HG02571 (cell line): ENCODE results near the gene EXOC7.
"Not testable (repeated sequence)": the region's sequence is repeated elsewhere in the genome, so short reads cannot be mapped to it uniquely, and the experiment has no call there.

ENCODE experiments used
- ATAC-seq: cut with Tn5 transposase; IDR thresholded peaks from one replicate; pipeline ENCODE4 v1.9.1; 2021; ENCODE audit warnings: mild to moderate bottlenecking, moderate library complexity; ENCODE audit not compliant: unreplicated experiment

The EXOC7 gene

GRCh38 chr17:76048025-76048605 lies 55.5 kb downstream of the EXOC7 start:
- no peak for ATAC-seq

GRCh38 chr17:76046064-76046463 lies 57.5 kb downstream of the EXOC7 start:
- no peak for ATAC-seq

- ATAC-seq, result not testable (repeated sequence)
Observed at GRCh38 chr17:76044475-76045007, 59.0 kb downstream of the EXOC7 start.

- ATAC-seq, result not testable (repeated sequence)
Observed at GRCh38 chr17:76042868-76043267, 60.7 kb downstream of the EXOC7 start.

- no peak for ATAC-seq
Observed at GRCh38 chr17:76040376-76040775, 63.2 kb downstream of the EXOC7 start.

- no peak for ATAC-seq
Observed at GRCh38 chr17:76039121-76039520, 64.5 kb downstream of the EXOC7 start.

- ATAC-seq, result no peak
Observed at GRCh38 chr17:76038050-76038449, 65.5 kb downstream of the EXOC7 start.

GRCh38 chr17:76036497-76037261 lies 66.9 kb downstream of the EXOC7 start:
- no peak for ATAC-seq

- ATAC-seq, result no peak
Observed at GRCh38 chr17:76034428-76035350, 68.9 kb downstream of the EXOC7 start.

- no peak for ATAC-seq
Observed at GRCh38 chr17:76033139-76033538, 70.4 kb downstream of the EXOC7 start.

- ATAC-seq, result no peak
Observed at GRCh38 chr17:76032780-76033108, 70.8 kb downstream of the EXOC7 start.

- ATAC-seq, result no peak
Observed at GRCh38 chr17:76032073-76032779, 71.4 kb downstream of the EXOC7 start.
